Measurements from ENCODE around the gene FMO4. TPM values are rescaled to one million over a fixed set of nuclear protein-coding genes. Genes with fewer than 3 reads are reported as not detected.

FMO4 gene
- total and polyA plus RNA-seq, 9 of the 15 experiments (the other 6 are each of a cell fraction or from before 2014, with no cell fraction given) = 0.25 to 1.1 (median 0.54) TPM; not detected in 2

DNA sequence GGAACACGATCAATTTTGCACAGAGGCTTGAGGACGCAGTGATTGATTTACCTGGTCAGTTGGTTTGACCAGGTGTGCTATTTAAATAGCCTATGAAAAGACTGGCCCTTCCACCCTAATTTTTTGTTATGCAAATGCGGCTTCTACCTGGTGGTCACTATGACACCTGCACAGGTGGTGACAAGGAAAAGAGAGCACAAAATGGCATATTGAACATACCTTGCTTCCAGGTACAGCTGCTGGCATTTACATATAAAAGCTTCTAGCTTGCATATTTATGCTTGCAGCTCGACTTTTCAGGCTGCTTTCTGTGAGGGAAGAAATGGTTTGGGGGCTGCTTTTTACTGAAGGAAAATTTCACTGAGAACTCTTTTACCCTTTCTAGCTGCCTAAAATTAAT is 15.3 kb upstream of the FMO4 start (continued):
- no peak for TF ChIP-seq ZFP30 (CRISPR knock-in tag; IDR thresholded peaks at IDR 0.05; ENCODE audit: borderline replicate concordance)

DNA sequence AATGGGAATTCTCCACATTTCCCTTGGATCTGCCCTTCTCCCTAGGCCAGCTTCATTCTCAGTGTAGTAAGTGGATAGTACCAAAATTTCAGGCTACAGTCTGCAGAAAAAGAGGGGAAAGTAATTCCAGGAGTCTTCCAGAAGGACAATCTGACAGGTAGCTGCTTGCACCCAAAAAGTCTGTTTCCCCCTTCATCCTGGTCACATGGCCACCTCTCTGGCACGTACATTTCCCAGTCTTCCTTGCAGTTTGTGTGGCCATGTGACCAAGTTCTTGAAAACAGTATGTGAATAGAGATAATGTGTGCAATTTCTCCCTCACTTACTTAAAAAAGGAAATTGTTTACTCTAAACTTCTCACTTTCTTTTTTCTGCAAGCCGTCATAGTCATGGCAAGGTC is 14.6 kb upstream of the FMO4 start:
- FAIRE-seq = no peak
- no peak for ATAC-seq

More for the DNA sequence above, 14.6 kb upstream of the FMO4 start:
- H3K27me3 ChIP-seq (ENCODE audit: control insufficient read depth in 2 of 2, insufficient read depth in 2 of 2, low read length in 2 of 2) = no peaks in the 10 kb centered on the region
- in situ Hi-C loops (cut with MboI) = no loop called here
- POLR2A ChIA-PET = interaction anchor here (0.5 kb wide), 1 partner anchor 97 kb away, joined by 3 read pairs; no protein-coding TSS in a partner anchor
- H4K20me1 ChIP-seq (replicated peaks; ENCODE audit: control insufficient read depth, insufficient read depth, low read length) = no peaks in the 10 kb centered on the region
- TF ChIP-seq, protein P1, sequence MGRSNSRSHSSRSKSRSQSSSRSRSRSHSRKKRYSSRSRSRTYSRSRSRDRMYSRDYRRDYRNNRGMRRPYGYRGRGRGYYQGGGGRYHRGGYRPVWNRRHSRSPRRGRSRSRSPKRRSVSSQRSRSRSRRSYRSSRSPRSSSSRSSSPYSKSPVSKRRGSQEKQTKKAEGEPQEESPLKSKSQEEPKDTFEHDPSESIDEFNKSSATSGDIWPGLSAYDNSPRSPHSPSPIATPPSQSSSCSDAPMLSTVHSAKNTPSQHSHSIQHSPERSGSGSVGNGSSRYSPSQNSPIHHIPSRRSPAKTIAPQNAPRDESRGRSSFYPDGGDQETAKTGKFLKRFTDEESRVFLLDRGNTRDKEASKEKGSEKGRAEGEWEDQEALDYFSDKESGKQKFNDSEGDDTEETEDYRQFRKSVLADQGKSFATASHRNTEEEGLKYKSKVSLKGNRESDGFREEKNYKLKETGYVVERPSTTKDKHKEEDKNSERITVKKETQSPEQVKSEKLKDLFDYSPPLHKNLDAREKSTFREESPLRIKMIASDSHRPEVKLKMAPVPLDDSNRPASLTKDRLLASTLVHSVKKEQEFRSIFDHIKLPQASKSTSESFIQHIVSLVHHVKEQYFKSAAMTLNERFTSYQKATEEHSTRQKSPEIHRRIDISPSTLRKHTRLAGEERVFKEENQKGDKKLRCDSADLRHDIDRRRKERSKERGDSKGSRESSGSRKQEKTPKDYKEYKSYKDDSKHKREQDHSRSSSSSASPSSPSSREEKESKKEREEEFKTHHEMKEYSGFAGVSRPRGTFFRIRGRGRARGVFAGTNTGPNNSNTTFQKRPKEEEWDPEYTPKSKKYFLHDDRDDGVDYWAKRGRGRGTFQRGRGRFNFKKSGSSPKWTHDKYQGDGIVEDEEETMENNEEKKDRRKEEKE (IDR thresholded peaks at IDR 0.05; ENCODE audit: borderline replicate concordance in 1 of 2, control insufficient read depth in 1 of 2, low read depth in 2 of 2, low read length in 1 of 2) = no peak
- TF ChIP-seq RFX7 (CRISPR knock-in tag; IDR thresholded peaks at IDR 0.05) (no peak), ZNF785 (CRISPR knock-in tag; IDR thresholded peaks at IDR 0.05) (no peak), HLTF (IDR thresholded peaks at IDR 0.05) (no peak)
- TF ChIP-seq, protein P2, sequence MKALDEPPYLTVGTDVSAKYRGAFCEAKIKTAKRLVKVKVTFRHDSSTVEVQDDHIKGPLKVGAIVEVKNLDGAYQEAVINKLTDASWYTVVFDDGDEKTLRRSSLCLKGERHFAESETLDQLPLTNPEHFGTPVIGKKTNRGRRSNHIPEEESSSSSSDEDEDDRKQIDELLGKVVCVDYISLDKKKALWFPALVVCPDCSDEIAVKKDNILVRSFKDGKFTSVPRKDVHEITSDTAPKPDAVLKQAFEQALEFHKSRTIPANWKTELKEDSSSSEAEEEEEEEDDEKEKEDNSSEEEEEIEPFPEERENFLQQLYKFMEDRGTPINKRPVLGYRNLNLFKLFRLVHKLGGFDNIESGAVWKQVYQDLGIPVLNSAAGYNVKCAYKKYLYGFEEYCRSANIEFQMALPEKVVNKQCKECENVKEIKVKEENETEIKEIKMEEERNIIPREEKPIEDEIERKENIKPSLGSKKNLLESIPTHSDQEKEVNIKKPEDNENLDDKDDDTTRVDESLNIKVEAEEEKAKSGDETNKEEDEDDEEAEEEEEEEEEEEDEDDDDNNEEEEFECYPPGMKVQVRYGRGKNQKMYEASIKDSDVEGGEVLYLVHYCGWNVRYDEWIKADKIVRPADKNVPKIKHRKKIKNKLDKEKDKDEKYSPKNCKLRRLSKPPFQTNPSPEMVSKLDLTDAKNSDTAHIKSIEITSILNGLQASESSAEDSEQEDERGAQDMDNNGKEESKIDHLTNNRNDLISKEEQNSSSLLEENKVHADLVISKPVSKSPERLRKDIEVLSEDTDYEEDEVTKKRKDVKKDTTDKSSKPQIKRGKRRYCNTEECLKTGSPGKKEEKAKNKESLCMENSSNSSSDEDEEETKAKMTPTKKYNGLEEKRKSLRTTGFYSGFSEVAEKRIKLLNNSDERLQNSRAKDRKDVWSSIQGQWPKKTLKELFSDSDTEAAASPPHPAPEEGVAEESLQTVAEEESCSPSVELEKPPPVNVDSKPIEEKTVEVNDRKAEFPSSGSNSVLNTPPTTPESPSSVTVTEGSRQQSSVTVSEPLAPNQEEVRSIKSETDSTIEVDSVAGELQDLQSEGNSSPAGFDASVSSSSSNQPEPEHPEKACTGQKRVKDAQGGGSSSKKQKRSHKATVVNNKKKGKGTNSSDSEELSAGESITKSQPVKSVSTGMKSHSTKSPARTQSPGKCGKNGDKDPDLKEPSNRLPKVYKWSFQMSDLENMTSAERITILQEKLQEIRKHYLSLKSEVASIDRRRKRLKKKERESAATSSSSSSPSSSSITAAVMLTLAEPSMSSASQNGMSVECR (CRISPR knock-in tag; IDR thresholded peaks at IDR 0.05) = no peak
- CTCF ChIA-PET (ENCODE audit: low intra/inter-chr PET ratio) = no interaction called here
- H3K9me1 ChIP-seq (ENCODE audit: control insufficient read depth, insufficient read depth, low read length) = no peaks in the 10 kb centered on the region
- no peak overlapping the region for H3K9ac ChIP-seq (ENCODE audit: insufficient read depth in 1 of 2, low read depth in 2 of 2, low read length in 2 of 2)
- H3K79me2 ChIP-seq (ENCODE audit: control insufficient read depth, insufficient read depth, low read length) = no peaks in the 10 kb centered on the region
- WGBS (ENCODE audit: insufficient coverage, low coverage, missing lambda C conversion rate) = 0% methylated on average over 2 of the region's 2 CpGs
- no peak overlapping the region for H3K4me2 ChIP-seq (ENCODE audit: insufficient read depth, low read length)
- intact Hi-C loops (cut with micrococcal nuclease) = no loop called here
- DNase-seq (ENCODE audit: extremely low read depth in 1 of 4, low spot score in 3 of 4) = no peak
- BruUV-seq (replicated peaks) = no TSS peak
- no peak overlapping the region for H2AFZ ChIP-seq (ENCODE audit: low read depth, low read length)
- H3K27ac ChIP-seq (ENCODE audit: extremely low read depth, low read depth, low read length) = no peak overlapping the region
- H3K4me1 ChIP-seq (replicated peaks in 1 of 2; ENCODE audit: control insufficient read depth in 2 of 2, insufficient read depth in 2 of 2, low read length in 2 of 2) = no peaks in the 10 kb centered on the region
- no peak overlapping the region for H3K4me3 ChIP-seq
- H3K9me3 ChIP-seq (replicated peaks; ENCODE audit: control insufficient read depth, insufficient read depth, low read depth, low read length) = no peaks in the 10 kb centered on the region
- H3K36me3 ChIP-seq (ENCODE audit: control insufficient read depth, insufficient read depth, low read length) = no peaks in the 10 kb centered on the region
